ENCODE measurements around the gene POLR1D.
A peak's percentile ranks its signal among the peaks of the same experiment; 100 is the strongest.

POLR1D gene

GRCh38 chr13:27599845-27600553 lies 21.7 kb upstream of the POLR1D start:
- Mint-ChIP-seq H3K36me3 (peaks cover 3% of the 10 kb centered on the region), H3K27me3 (no peaks in the 10 kb centered on the region), H3K4me3 (no peak overlapping the region), H3K27ac (no peak overlapping the region), H3K9me3 (no peaks in the 10 kb centered on the region), H3K4me1 (peaks cover 16% of the 10 kb centered on the region)
- DNase-seq (ENCODE audit: low spot score in 2 of 2), result no peak
- ATAC-seq (ENCODE audit: low read depth), result no peak

DNA sequence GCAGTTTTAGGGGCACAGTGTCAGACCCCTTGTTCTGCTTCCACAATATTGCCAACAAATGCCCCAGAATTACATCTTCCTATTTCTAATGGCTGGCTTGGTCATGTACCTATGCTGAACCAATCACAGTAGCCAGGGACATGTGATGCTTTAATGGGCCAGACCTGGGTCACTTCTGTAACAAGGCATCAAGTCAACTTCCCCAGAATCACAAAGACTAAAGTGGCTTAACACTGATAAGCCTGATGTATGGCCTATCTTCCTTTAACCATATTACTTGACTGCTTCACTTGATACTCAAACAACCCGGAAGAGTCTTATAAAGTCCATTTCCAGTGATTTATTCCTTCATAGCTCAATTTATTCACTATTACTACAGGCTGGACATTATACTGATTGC lies 21.0 kb upstream of the POLR1D start:
- no peak for ATAC-seq (ENCODE audit: low read depth)
- H3K4me3 Mint-ChIP-seq, result no peak overlapping the region
- H3K9me3 Mint-ChIP-seq, result no peaks in the 10 kb centered on the region
- no peaks in the 10 kb centered on the region for H3K27me3 Mint-ChIP-seq
- peaks cover 16% of the 10 kb centered on the region for H3K4me1 Mint-ChIP-seq
- peaks cover 3% of the 10 kb centered on the region for H3K36me3 Mint-ChIP-seq
- no peak overlapping the region for H3K27ac Mint-ChIP-seq
- DNase-seq (ENCODE audit: low spot score in 2 of 2), result no peak

GRCh38 chr13:27601208-27601607 lies 20.5 kb upstream of the POLR1D start:
- no peak for ATAC-seq (ENCODE audit: low read depth)
- Mint-ChIP-seq H3K9me3 (no peaks in the 10 kb centered on the region), H3K27me3 (no peaks in the 10 kb centered on the region), H3K4me3 (no peak overlapping the region), H3K27ac (no peak overlapping the region), H3K36me3 (peaks cover 3% of the 10 kb centered on the region), H3K4me1 (peaks cover 19% of the 10 kb centered on the region)
- DNase-seq (ENCODE audit: low spot score in 2 of 2), result no peak

- Mint-ChIP-seq H3K36me3 (peaks cover 3% of the 10 kb centered on the region), H3K27me3 (no peaks in the 10 kb centered on the region), H3K9me3 (no peaks in the 10 kb centered on the region), H3K4me1 (peaks cover 21% of the 10 kb centered on the region), H3K4me3 (no peak overlapping the region), H3K27ac (no peak overlapping the region)
- DNase-seq (ENCODE audit: low spot score in 2 of 2) (no peak), ATAC-seq (ENCODE audit: low read depth) (no peak)
Measured at GRCh38 chr13:27601803-27602202, 19.9 kb upstream of the POLR1D start.

- Mint-ChIP-seq H3K9me3 (no peaks in the 10 kb centered on the region), H3K4me1 (peaks cover 27% of the 10 kb centered on the region), H3K4me3 (no peak overlapping the region), H3K36me3 (peaks cover 3% of the 10 kb centered on the region), H3K27ac (no peak overlapping the region), H3K27me3 (no peaks in the 10 kb centered on the region)
- no peak for ATAC-seq (ENCODE audit: low read depth)
- DNase-seq (ENCODE audit: low spot score in 2 of 2), result no peak
Measured at GRCh38 chr13:27605099-27605498, 16.6 kb upstream of the POLR1D start.

- no peak for ATAC-seq (ENCODE audit: low read depth)
- Mint-ChIP-seq H3K9me3 (no peaks in the 10 kb centered on the region), H3K27ac (no peak overlapping the region), H3K27me3 (no peaks in the 10 kb centered on the region), H3K4me1 (peaks cover 30% of the 10 kb centered on the region), H3K36me3 (peaks cover 3% of the 10 kb centered on the region), H3K4me3 (no peak overlapping the region)
- no peak for DNase-seq (ENCODE audit: low spot score in 2 of 2)
Measured at GRCh38 chr13:27605610-27606200, 16.0 kb upstream of the POLR1D start.

DNA sequence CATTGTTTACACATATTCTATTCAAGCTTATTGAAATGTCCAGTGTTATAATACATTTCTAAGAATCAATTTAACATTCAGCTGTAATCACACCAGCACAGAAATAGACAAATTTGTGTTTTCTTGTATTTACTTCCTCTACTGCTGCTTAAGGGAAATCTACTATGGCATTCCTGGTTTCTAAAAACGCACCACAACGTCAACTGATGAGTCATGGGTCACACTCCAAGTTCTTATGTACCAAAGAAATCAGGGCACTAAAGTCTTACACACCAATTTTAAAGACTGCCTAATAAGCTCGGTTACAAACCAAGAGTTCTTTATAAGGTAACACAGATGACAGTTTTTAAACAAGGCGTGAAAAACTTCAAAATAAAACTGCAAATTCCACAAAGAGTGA lies 14.6 kb upstream of the POLR1D start:
- no peak for DNase-seq (ENCODE audit: low spot score in 2 of 2)
- no peaks in the 10 kb centered on the region for H3K9me3 Mint-ChIP-seq
- H3K36me3 Mint-ChIP-seq, result peaks cover 7% of the 10 kb centered on the region
- H3K27me3 Mint-ChIP-seq, result no peaks in the 10 kb centered on the region
- no peak overlapping the region for H3K4me3 Mint-ChIP-seq
- no peak overlapping the region for H3K27ac Mint-ChIP-seq
- no peak for ATAC-seq (ENCODE audit: low read depth)
- H3K4me1 Mint-ChIP-seq, result peaks cover 30% of the 10 kb centered on the region

DNA sequence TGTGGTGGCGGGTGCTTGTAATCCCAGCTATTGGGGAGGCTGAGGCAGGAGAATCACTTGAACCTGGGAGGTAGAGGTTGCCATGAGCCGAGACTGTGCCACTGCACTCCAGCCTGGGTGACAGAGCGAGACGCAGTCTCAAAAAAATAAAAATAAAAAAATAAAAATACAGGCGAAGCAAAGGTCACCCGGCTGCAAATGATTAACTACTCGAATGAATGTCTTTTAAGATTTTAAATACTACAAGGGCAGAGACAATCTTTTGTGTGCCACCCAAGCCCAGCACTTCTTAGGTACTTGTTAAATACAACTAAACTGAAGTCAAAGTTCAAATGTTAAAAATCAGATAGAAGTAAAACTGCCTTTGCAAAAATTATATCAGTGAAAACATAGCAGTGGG lies 8.1 kb upstream of the POLR1D start:
- H3K27ac Mint-ChIP-seq, result no peak overlapping the region
- ATAC-seq (ENCODE audit: low read depth) (no peak), DNase-seq (ENCODE audit: low spot score in 2 of 2) (no peak)
- H3K4me1 Mint-ChIP-seq, result peaks cover 37% of the 10 kb centered on the region
- no peaks in the 10 kb centered on the region for H3K9me3 Mint-ChIP-seq
- H3K27me3 Mint-ChIP-seq, result no peaks in the 10 kb centered on the region
- no peak overlapping the region for H3K4me3 Mint-ChIP-seq
- peaks cover 4% of the 10 kb centered on the region for H3K36me3 Mint-ChIP-seq

- ATAC-seq (ENCODE audit: low read depth), result no peak
- no peak for DNase-seq (ENCODE audit: low spot score in 2 of 2)
- H3K9me3 Mint-ChIP-seq, result no peaks in the 10 kb centered on the region
- H3K27ac Mint-ChIP-seq, result no peak overlapping the region
- peaks cover 2% of the 10 kb centered on the region for H3K36me3 Mint-ChIP-seq
- no peaks in the 10 kb centered on the region for H3K27me3 Mint-ChIP-seq
- H3K4me3 Mint-ChIP-seq, result no peak overlapping the region
- peaks cover 25% of the 10 kb centered on the region for H3K4me1 Mint-ChIP-seq
Measured at GRCh38 chr13:27617881-27618321, 3.8 kb upstream of the POLR1D start.

DNA sequence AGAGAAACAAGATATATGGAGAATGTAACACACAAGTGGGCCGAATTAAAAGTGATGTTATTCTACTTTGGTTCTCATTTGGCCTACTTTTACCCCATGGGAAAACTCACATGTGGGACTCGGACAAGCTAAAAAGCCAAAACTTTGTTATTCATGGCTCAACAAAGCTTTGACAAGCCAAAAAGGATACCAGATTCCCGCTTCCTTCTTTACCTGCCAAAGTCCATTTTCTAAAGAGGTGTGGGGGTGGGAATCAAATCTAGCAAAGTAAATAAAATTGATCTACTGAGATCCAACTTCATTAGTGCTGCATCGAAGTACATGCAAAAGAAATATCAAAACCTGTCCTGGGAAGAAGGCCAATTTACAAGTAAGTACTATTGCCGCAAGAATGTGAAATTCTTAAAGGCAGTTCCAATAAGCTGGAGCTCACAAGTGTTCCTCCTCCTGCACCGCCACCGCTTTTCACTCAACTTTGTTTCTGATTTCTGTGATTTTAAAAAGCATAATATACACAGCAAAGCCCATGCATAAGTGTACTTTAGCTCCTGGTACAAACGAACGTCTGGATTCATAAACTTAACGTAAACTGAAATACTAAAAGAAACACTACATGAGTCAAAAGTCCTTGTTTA lies 2.5 kb upstream of the POLR1D start:
- Mint-ChIP-seq H3K36me3 (peaks cover 7% of the 10 kb centered on the region), H3K4me1 (peaks cover 30% of the 10 kb centered on the region), H3K4me3 (peak overlapping the region; percentile 86), H3K27ac (no peak overlapping the region), H3K9me3 (no peaks in the 10 kb centered on the region), H3K27me3 (no peaks in the 10 kb centered on the region)
- no peak for ATAC-seq (ENCODE audit: low read depth)
- DNase-seq (ENCODE audit: low spot score in 2 of 2), result no peak

DNA sequence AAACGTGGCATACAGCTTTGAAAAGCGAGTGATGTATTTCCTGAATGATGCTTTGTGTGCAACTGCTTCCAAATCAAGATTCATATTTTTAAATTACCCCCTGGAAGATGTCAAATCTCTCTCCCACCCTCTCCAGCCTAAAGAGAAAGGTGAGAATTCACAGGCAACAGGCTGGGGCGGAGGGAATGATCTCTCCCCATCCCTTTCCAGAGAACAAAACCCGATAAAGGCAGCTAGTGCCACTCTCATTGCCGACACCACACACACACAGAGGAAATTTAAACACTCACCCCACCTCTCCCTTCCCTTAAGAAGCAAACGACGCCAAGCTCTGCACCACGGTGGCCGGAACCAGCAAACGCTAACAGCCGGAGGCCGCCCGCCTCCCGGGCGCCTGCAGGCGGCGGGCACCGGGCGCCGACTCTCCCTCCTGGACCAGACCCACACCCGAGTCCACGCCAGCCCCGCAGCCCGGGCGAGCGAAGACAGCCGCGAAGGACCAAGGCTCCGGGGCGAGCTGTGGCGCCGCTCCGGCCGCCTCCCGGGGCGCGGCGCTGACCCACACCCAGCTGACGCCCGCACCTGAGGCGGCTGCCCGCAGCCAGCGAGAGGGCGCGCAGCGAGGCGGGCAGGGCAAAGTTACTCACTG lies 1.8 kb upstream of the POLR1D start:
- peak; percentile 14 for ATAC-seq (ENCODE audit: low read depth)
- DNase-seq (ENCODE audit: low spot score in 2 of 2), result peak in 1 of 2 donors; percentile 37
- Mint-ChIP-seq H3K4me1 (peaks cover 30% of the 10 kb centered on the region), H3K27me3 (no peaks in the 10 kb centered on the region), H3K4me3 (peak overlapping the region; percentile 86), H3K9me3 (no peaks in the 10 kb centered on the region), H3K36me3 (peaks cover 8% of the 10 kb centered on the region), H3K27ac (no peak overlapping the region)

GRCh38 chr13:27620377-27621115 lies 1.1 kb upstream of the POLR1D start, which contains the start of gene LNX2:
Gene LNX2, minus strand, starts transcription at chr13:27620529. Its CDS starts 38,826 bp downstream, at chr13:27581703.
- Mint-ChIP-seq H3K9me3 (no peaks in the 10 kb centered on the region), H3K36me3 (peaks cover 14% of the 10 kb centered on the region), H3K4me3 (peak within 1 kb of the TSS; percentile 94), H3K27ac (peak within 1 kb of the TSS; percentile 94), H3K27me3 (no peaks in the 10 kb centered on the region), H3K4me1 (peaks cover 36% of the 10 kb centered on the region)
- DNase-seq (ENCODE audit: low spot score in 2 of 2) (peak; percentile 93 to 97), ATAC-seq (ENCODE audit: low read depth) (peak; percentile 80)

DNA sequence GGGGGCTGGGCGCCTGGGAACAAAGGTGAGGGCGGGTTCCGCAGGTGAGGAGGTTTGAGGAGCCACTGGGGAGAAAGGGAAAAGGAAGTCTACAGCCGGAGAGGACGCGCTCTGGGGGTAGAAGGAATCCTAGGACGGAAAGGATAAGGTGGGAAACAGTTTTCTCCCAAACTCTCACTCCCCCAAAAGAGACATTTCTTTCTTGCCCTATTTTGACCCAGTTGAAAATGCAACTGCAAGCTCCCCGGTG lies 651 bp upstream of the POLR1D start:
- Mint-ChIP-seq H3K27me3 (no peaks in the 10 kb centered on the region), H3K9me3 (no peaks in the 10 kb centered on the region), H3K4me1 (peaks cover 40% of the 10 kb centered on the region), H3K36me3 (peaks cover 17% of the 10 kb centered on the region), H3K4me3 (peak overlapping the region; percentile 94), H3K27ac (peak overlapping the region; percentile 94)
- DNase-seq (ENCODE audit: low spot score in 2 of 2), result no peak
- no peak for ATAC-seq (ENCODE audit: low read depth)
